Measurements from ENCODE around the gene ARPC3. TPM values are rescaled to one million over a fixed set of nuclear protein-coding genes. Genes with fewer than 3 reads are reported as not detected.

ARPC3 gene
- total and polyA plus RNA-seq, 10 of the 15 experiments (the other 5 are each of a cell fraction or from before 2014, with no cell fraction given), result 81.6 to 890 (median 564) TPM

- TF ChIP-seq HDAC6 (IDR thresholded peaks at IDR 0.05; ENCODE audit: unreplicated experiment), result no peak
- TF ChIP-seq, protein P1, sequence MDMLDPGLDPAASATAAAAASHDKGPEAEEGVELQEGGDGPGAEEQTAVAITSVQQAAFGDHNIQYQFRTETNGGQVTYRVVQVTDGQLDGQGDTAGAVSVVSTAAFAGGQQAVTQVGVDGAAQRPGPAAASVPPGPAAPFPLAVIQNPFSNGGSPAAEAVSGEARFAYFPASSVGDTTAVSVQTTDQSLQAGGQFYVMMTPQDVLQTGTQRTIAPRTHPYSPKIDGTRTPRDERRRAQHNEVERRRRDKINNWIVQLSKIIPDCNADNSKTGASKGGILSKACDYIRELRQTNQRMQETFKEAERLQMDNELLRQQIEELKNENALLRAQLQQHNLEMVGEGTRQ (IDR thresholded peaks at IDR 0.05; ENCODE audit: borderline replicate concordance, low read depth, low read length), result no peak
- TF ChIP-seq SREBF1 (IDR thresholded peaks at IDR 0.05; ENCODE audit: low read length), result no peak
- no peak for TF ChIP-seq FOS (IDR thresholded peaks at IDR 0.05; ENCODE audit: borderline replicate concordance, extremely low read depth, insufficient read length)
- TF ChIP-seq, protein P2, sequence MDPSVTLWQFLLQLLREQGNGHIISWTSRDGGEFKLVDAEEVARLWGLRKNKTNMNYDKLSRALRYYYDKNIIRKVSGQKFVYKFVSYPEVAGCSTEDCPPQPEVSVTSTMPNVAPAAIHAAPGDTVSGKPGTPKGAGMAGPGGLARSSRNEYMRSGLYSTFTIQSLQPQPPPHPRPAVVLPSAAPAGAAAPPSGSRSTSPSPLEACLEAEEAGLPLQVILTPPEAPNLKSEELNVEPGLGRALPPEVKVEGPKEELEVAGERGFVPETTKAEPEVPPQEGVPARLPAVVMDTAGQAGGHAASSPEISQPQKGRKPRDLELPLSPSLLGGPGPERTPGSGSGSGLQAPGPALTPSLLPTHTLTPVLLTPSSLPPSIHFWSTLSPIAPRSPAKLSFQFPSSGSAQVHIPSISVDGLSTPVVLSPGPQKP (IDR thresholded peaks at IDR 0.05; ENCODE audit: low read depth, low read length), result peak; percentile 95
- peak; percentile 55; the same call in 1 of the 2 replicates for TF ChIP-seq DPF2 (IDR thresholded peaks at IDR 0.05)
- TF ChIP-seq RAD51 (IDR thresholded peaks at IDR 0.05), result no peak
- no peak for TF ChIP-seq MYB (IDR thresholded peaks at IDR 0.05; ENCODE audit: borderline replicate concordance, low read depth, low read length)
- TF ChIP-seq FOXM1 (IDR thresholded peaks at IDR 0.05; ENCODE audit: low read depth, low read length), result no peak
- peak; percentile 72 for TF ChIP-seq ATF7 (IDR thresholded peaks at IDR 0.05; ENCODE audit: low read depth)
- peak; percentile 44; the same call in 1 of the 2 replicates for TF ChIP-seq SIN3A (IDR thresholded peaks at IDR 0.05; ENCODE audit: low read depth, low read length)
- TF ChIP-seq HDGF (IDR thresholded peaks at IDR 0.05), result peak; percentile 93; the same call in 1 of the 2 replicates
- TF ChIP-seq SP1 (IDR thresholded peaks at IDR 0.05; ENCODE audit: low read depth, low read length), result peak; percentile 61
- peak in 1 of 2 experiments; percentile 62; a peak in 2 of 4 replicates for TF ChIP-seq SRF (IDR thresholded peaks at IDR 0.05; ENCODE audit: low read depth in 2 of 2, low read length in 2 of 2)
- TF ChIP-seq ZBTB4 (CRISPR knock-in tag; IDR thresholded peaks at IDR 0.05), result no peak
- no peak for TF ChIP-seq EP300 (IDR thresholded peaks at IDR 0.05; ENCODE audit: borderline replicate concordance in 1 of 2, control insufficient read depth in 1 of 2, low read depth in 2 of 2, low read length in 2 of 2)
- TF ChIP-seq SMC3 (IDR thresholded peaks at IDR 0.05; ENCODE audit: borderline replicate concordance, low read length), result peak; percentile 70
- TF ChIP-seq YY1 (IDR thresholded peaks at IDR 0.05; ENCODE audit: low read depth, low read length), result peak; percentile 91
- no peak for TF ChIP-seq PRDM15 (CRISPR knock-in tag; IDR thresholded peaks at IDR 0.05)
- TF ChIP-seq SMARCA5 (IDR thresholded peaks at IDR 0.05), result peak; percentile 95
- TF ChIP-seq BACH1 (IDR thresholded peaks at IDR 0.05; ENCODE audit: borderline replicate concordance), result peak; percentile 54; the same call in 1 of the 2 replicates
- no peak for TF ChIP-seq CHD1 (IDR thresholded peaks at IDR 0.05; ENCODE audit: low read depth, low read length)
Observed at GRCh38 chr12:110449799-110450497, at the start of gene ARPC3 (continued).

All from GM12878 (cell line).